ENCODE data around the gene NCKAP5. TPM values are rescaled to one million over a fixed set of nuclear protein-coding genes. Genes with fewer than 3 reads are reported as not detected.

Gene NCKAP5
- total and polyA plus RNA-seq, 7 donors, result 0.03 to 1.2 (median 0.22) TPM

DNA sequence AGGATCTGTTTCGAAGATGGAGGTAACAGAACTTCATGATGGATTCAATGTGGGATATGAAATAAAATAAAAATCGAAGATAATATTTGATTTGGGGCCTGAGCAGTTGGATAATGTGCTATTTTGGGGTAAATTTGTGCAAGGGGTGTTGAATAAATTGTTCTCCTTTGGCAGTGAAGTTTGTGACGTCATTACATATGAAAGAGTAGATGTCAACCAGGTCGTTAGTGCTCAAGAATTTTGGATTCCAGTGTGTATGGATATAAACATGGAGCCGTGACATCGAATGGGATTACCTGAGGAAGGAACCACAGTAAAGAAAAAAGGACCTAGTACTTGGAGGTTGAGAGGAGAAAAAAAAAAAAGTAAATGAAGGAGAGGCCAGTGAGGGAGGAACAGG lies 253.0 kb downstream of the NCKAP5 start:
- ATAC-seq (no peak), DNase-seq (no peak)
- H3K4me1 ChIP-seq, result no peaks in the 10 kb centered on the region
- TF ChIP-seq, protein P1, sequence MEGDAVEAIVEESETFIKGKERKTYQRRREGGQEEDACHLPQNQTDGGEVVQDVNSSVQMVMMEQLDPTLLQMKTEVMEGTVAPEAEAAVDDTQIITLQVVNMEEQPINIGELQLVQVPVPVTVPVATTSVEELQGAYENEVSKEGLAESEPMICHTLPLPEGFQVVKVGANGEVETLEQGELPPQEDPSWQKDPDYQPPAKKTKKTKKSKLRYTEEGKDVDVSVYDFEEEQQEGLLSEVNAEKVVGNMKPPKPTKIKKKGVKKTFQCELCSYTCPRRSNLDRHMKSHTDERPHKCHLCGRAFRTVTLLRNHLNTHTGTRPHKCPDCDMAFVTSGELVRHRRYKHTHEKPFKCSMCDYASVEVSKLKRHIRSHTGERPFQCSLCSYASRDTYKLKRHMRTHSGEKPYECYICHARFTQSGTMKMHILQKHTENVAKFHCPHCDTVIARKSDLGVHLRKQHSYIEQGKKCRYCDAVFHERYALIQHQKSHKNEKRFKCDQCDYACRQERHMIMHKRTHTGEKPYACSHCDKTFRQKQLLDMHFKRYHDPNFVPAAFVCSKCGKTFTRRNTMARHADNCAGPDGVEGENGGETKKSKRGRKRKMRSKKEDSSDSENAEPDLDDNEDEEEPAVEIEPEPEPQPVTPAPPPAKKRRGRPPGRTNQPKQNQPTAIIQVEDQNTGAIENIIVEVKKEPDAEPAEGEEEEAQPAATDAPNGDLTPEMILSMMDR (IDR thresholded peaks at IDR 0.05), result no peak
- intact Hi-C loops (cut with DNase I), result no loop called here
- H3K4me3 ChIP-seq, result no peak overlapping the region
- H3K9me3 ChIP-seq, result no peaks in the 10 kb centered on the region
- H3K27ac ChIP-seq, result no peak overlapping the region
- H3K27me3 ChIP-seq (ENCODE audit: insufficient read depth in 3 of 3, low read length in 2 of 3), result no peaks in the 10 kb centered on the region
- no peaks in the 10 kb centered on the region for H3K36me3 ChIP-seq (ENCODE audit: insufficient read depth in 1 of 2, low read depth in 1 of 2)
- 86 to 92% (median 89%) methylated on average over 6 of the region's 6 CpGs for WGBS, 3 donors

DNA sequence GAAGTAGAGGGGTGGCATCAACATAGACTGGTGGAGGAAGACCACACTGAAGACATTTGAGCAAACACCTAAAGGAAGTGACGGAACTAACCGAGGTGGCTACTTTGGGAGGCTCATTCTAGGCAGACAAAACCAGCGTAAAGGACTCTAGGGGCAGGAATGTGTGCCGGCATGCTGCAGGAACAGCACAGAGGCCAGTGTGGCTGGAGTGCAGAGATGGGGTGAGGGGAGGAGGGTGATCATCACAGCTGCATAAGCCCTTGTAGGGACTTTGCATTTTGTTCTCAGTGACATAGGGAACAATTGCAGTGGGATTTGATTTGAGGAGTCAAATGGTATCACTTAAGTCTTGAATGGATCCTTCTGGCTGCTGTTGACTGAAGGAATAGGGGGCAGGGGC lies 253.5 kb downstream of the NCKAP5 start:
- TF ChIP-seq, protein P1 (IDR thresholded peaks at IDR 0.05), result no peak
- intact Hi-C loops (cut with DNase I), result no loop called here
- no peak overlapping the region for H3K4me3 ChIP-seq
- H3K27me3 ChIP-seq (ENCODE audit: insufficient read depth in 3 of 3, low read length in 2 of 3), result no peaks in the 10 kb centered on the region
- H3K9me3 ChIP-seq, result no peaks in the 10 kb centered on the region
- no peaks in the 10 kb centered on the region for H3K4me1 ChIP-seq
- WGBS, 3 donors, result 90 to 92% (median 91%) methylated on average over 4 of the region's 4 CpGs
- no peaks in the 10 kb centered on the region for H3K36me3 ChIP-seq (ENCODE audit: insufficient read depth in 1 of 2, low read depth in 1 of 2)
- DNase-seq, result no peak
- no peak for ATAC-seq
- H3K27ac ChIP-seq, result no peak overlapping the region

DNA sequence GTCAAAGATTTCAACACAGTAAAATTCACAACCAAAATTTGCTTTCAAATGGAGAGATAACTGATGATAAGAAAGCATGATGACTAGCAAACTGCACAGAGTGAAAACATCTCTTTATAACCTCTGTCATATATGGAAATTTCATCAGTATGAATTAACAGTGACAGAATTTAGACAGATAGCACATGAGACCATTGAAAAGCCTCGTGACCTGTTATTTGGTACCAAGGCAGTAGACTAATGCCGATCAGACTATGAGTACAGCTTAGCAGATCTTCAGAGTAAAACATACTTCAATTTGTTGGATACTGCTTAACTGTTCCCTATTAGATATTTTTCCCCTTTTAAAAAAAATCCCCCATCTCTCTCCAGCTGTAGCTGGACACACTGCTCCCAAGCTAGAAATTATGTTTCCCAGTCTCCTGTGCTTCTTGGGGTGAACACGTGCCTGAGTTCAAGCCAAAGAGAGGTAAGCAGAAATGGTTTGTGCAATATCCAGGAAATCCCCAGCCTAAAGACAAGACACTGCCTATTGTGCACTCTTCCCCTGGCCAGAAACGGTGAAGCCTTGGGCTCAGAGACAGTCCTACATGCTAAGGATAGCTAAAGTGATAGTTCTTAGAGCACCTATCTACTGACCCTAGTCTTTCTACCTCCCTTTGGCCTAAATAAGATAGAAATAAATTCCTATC lies 256.1 kb downstream of the NCKAP5 start:
- ATAC-seq (no peak), DNase-seq (no peak)
- intact Hi-C loops (cut with DNase I), result no loop called here
- TF ChIP-seq, protein P1 (IDR thresholded peaks at IDR 0.05), result no peak
- WGBS, 3 donors, result 74 to 84% (median 79%) methylated on average over 4 of the region's 4 CpGs
- no peaks in the 10 kb centered on the region for H3K9me3 ChIP-seq
- no peak overlapping the region for H3K27ac ChIP-seq
- H3K27me3 ChIP-seq (ENCODE audit: insufficient read depth in 3 of 3, low read length in 2 of 3), result no peaks in the 10 kb centered on the region
- H3K4me3 ChIP-seq, result no peak overlapping the region
- H3K4me1 ChIP-seq, result no peaks in the 10 kb centered on the region
- H3K36me3 ChIP-seq (ENCODE audit: insufficient read depth in 1 of 2, low read depth in 1 of 2), result no peaks in the 10 kb centered on the region

DNA sequence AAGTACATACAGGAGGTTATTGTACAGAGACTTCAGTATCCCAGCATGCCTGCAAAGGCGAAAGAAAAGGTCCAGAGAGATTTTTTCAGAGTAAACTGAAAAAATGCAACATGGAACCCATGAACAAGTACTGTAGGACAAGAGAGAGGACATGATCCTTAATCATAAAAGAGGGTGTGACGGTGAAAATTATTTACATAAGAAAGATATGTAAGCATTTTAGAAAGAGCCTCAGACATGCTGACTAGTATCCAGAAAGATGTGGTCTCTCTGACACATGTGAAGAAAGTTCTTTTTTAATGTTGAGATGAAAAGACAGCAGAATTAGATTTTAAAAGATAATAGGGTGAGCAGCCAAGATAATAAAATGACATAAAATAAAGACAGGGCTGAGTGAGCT lies 262.0 kb downstream of the NCKAP5 start:
- ATAC-seq, result no peak

More for the DNA sequence above, 262.0 kb downstream of the NCKAP5 start:
- Histone ChIP-seq H3K4me1 (no peaks in the 10 kb centered on the region), H3K36me3 (ENCODE audit: insufficient read depth in 1 of 2, low read depth in 1 of 2) (no peaks in the 10 kb centered on the region), H3K9me3 (no peaks in the 10 kb centered on the region), H3K4me3 (no peak overlapping the region), H3K27me3 (ENCODE audit: insufficient read depth in 3 of 3, low read length in 2 of 3) (no peaks in the 10 kb centered on the region), H3K27ac (no peak overlapping the region)
- intact Hi-C loops (cut with DNase I), result no loop called here
- DNase-seq, result no peak
- WGBS, 3 donors, result 89 to 93% (median 93%) methylated on average over 2 of the region's 2 CpGs
- TF ChIP-seq, protein P1 (IDR thresholded peaks at IDR 0.05), result no peak
